GM23338 (cell line): ENCODE data around the gene EXOC3. TPM values are rescaled to one million over a fixed set of nuclear protein-coding genes. Genes with fewer than 3 reads are reported as not detected.

Experiments used
- ATAC-seq: fragments of 200-7000 bp; cut with Tn5 transposase; 3 replicates; pipeline ENCODE4 v1.9.1; 2020
- DNase-seq: peaks from one replicate; pipeline ENCODE4 v3.0.0-alpha.2; 2015; ENCODE audit warnings: low spot score
- H2AFZ ChIP-seq: fragments of 200-600 bp; sonication (generic); 2 replicates; pipeline ENCODE4 v1.8.0; 2016; ENCODE audit warnings: antibody characterized with exemption, mild to moderate bottlenecking, moderate library complexity
- H3F3A ChIP-seq: fragments of 200-600 bp; sonication (generic); replicated peaks from 2 replicates; pipeline ENCODE4 v1.8.0; 2017; ENCODE audit warnings: antibody characterized with exemption, mixed run types, low read depth
- H3K27ac ChIP-seq: fragments of 200-600 bp; sonication (generic); 2 replicates; pipeline ENCODE4 v1.6.1; 2016; ENCODE audit warnings: low read depth
- H3K27me3 ChIP-seq: fragments of 200-600 bp; sonication (generic); 2 replicates; pipeline ENCODE4 v1.8.0; 2016; ENCODE audit warnings: mild to moderate bottlenecking, mixed run types, moderate library complexity; ENCODE audit not compliant: insufficient read depth
- H3K36me3 ChIP-seq: fragments of 200-600 bp; sonication (generic); 2 replicates; pipeline ENCODE4 v1.8.0; 2016; ENCODE audit warnings: mild to moderate bottlenecking; ENCODE audit not compliant: insufficient read depth
- H3K4me1 ChIP-seq: fragments of 200-600 bp; sonication (generic); 2 replicates; pipeline ENCODE4 v1.8.0; 2016; ENCODE audit warnings: mild to moderate bottlenecking, moderate library complexity; ENCODE audit not compliant: insufficient read depth
- H3K4me2 ChIP-seq: fragments of 200-600 bp; sonication (generic); 2 replicates; pipeline ENCODE4 v1.7.1; 2017; ENCODE audit warnings: mixed run types
- H3K4me3 ChIP-seq: fragments of 200-600 bp; sonication (generic); 2 replicates; pipeline ENCODE4 v1.6.1; 2016; ENCODE audit warnings: mixed run types
- H3K79me2 ChIP-seq: fragments of 200-600 bp; sonication (generic); replicated peaks from 2 replicates; pipeline ENCODE4 v1.8.0; 2017; ENCODE audit warnings: mild to moderate bottlenecking; ENCODE audit not compliant: insufficient read depth
- H3K9me2 ChIP-seq: fragments of 200-600 bp; sonication (generic); 2 replicates; pipeline ENCODE4 v1.8.0; 2017; ENCODE audit not compliant: insufficient read depth
- H4K20me1 ChIP-seq: fragments of 200-600 bp; sonication (generic); replicated peaks from 2 replicates; pipeline ENCODE4 v1.8.0; 2017; ENCODE audit warnings: mild to moderate bottlenecking; ENCODE audit not compliant: insufficient read depth
- H3K27ac Mint-ChIP-seq: 2 replicates; pipeline ENCODE4 v1.8.0; 2020; ENCODE audit warnings: inconsistent platforms, mild to moderate bottlenecking, moderate library complexity, mixed read lengths
- H3K27me3 Mint-ChIP-seq: 3 replicates; pipeline ENCODE4 v1.8.0; 2022; ENCODE audit warnings: low read depth, mild to moderate bottlenecking, moderate library complexity, mixed read lengths, inconsistent platforms; ENCODE audit not compliant: insufficient read depth, poor library complexity
- H3K36me3 Mint-ChIP-seq: 3 replicates; pipeline ENCODE4 v1.8.0; 2021; ENCODE audit warnings: low read depth, mild to moderate bottlenecking, inconsistent platforms, moderate library complexity, mixed read lengths
- H3K4me1 Mint-ChIP-seq: 3 replicates; pipeline ENCODE4 v1.8.0; 2020; ENCODE audit warnings: mild to moderate bottlenecking, inconsistent platforms, mixed read lengths
- H3K4me3 Mint-ChIP-seq: 3 replicates; pipeline ENCODE4 v1.8.0; 2021; ENCODE audit warnings: moderate library complexity, mild to moderate bottlenecking, inconsistent platforms, mixed read lengths
- H3K9me3 Mint-ChIP-seq: 3 replicates; pipeline ENCODE4 v1.8.0; 2020; ENCODE audit warnings: moderate library complexity, mild to moderate bottlenecking, inconsistent platforms, mixed read lengths
- CREB1 ChIP-seq: fragments of 250-450 bp; sonication (Bioruptor Pico); IDR thresholded peaks from 2 replicates; pipeline ENCODE4 v1.5.0; 2020; ENCODE audit warnings: low read depth, mild to moderate bottlenecking, moderate library complexity
- EZH2 ChIP-seq: fragments of 200-600 bp; sonication (generic); IDR thresholded peaks from one replicate; pipeline ENCODE4 v1.8.0; 2017; ENCODE audit warnings: antibody characterized with exemption, mild to moderate bottlenecking, low read depth; ENCODE audit not compliant: unreplicated experiment
- JUNB ChIP-seq: IDR thresholded peaks from one replicate; pipeline ENCODE4 v1.6.1; 2016; ENCODE audit warnings: antibody characterized with exemption; ENCODE audit not compliant: unreplicated experiment
- POLR2AphosphoS5 ChIP-seq: IDR thresholded peaks from 2 replicates; pipeline ENCODE4 v1.6.1; 2016; ENCODE audit warnings: antibody characterized with exemption, low read depth
- STAT1 ChIP-seq: IDR thresholded peaks from one replicate; pipeline ENCODE4 v1.6.1; 2016; ENCODE audit warnings: antibody characterized with exemption; ENCODE audit not compliant: unreplicated experiment
- ZNF114 ChIP-seq: fragments of 250-450 bp; sonication (Bioruptor Pico); IDR thresholded peaks from 2 replicates; pipeline ENCODE4 v1.5.0; 2020; ENCODE audit warnings: mild to moderate bottlenecking, moderate library complexity
- ZNF331 ChIP-seq: fragments of 250-450 bp; sonication (Bioruptor Pico); IDR thresholded peaks from 2 replicates; pipeline ENCODE4 v1.5.0; 2020; ENCODE audit warnings: low read depth, mild to moderate bottlenecking, moderate library complexity
- polyA plus RNA-seq: library from polyadenylated mRNA; unstranded; fragments of >200 nt; fragmentation: Nextera tagmentation; extraction: Ambion mirVana; gene quantifications from 2 replicates; pipeline ENCODE4 v1.2.1, GENCODE V29; 2016
- total RNA-seq: library from RNA; depleted of rRNA; stranded (reverse); fragments of >200 nt; shearing (Covaris generic); gene quantifications from 2 replicates; pipeline ENCODE4 v1.2.3, GENCODE V29; 2014
- TF ChIP-seq, protein P1 (sequence below), 2 experiments: fragments of 200-600 bp in 1 of 2; sonication (generic) in 1 of 2; conservative IDR thresholded peaks; 2 replicates each; pipeline versions ENCODE4 v1.5.1 to v1.6.1; 2016 to 2017; ENCODE audit warnings: antibody characterized with exemption in 2 of 2, low read depth in 2 of 2, mild to moderate bottlenecking in 2 of 2, moderate library complexity in 1 of 2
- TF ChIP-seq, protein P2 (sequence below): fragments of 250-450 bp; sonication (Bioruptor Pico); IDR thresholded peaks from 2 replicates; pipeline ENCODE4 v1.5.0; 2020; ENCODE audit warnings: mild to moderate bottlenecking, moderate library complexity
- TF ChIP-seq, protein P3 (sequence below): IDR thresholded peaks from one replicate; pipeline ENCODE4 v1.6.1; 2018; ENCODE audit warnings: antibody characterized with exemption; ENCODE audit not compliant: unreplicated experiment

EXOC3 gene
- total and polyA plus RNA-seq, 2 experiments from 2014 or later, result 13.4 to 31.6 TPM

DNA sequence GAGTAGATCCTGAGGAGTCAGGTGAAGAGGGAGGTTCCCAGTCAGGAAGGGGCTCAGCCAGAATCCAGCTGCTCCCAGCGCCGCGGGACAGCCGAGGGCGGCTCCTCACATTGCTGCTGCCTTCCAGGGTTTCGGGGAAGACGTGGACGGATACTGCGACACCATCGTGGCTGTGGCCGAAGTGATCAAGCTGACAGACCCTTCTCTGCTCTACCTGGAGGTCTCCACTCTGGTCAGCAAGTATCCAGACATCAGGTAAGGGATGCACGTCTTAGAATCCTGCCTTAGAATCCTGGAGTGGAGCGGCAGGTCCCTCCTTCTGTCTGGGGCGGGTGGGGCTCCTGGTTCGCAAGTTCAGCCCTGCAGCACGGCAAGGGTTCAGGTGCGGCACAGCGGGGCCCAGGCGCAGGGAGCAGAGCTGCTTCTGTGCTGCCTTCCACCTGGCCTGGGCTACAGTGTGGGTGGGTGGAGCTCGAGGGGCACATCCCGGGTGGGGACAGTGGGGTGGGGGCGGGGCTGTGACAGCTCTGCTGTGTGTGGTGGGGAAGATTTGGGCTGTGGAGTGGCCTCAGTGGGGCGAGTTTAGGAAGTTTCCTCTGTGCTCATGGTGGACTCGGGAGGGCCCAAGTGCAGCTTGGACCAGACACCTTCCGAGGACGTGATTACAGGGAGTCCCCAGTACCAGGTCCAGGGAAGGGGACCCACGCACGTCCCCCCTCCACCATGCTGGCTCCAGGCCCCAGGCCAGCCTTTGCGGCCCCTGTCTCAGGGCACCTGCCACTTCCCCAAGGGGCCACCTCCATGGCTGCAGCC is 22.8 kb downstream of the EXOC3 start:
- Histone ChIP-seq H3K4me3 (no peak overlapping the region), H4K20me1 (peaks cover 6% of the 10 kb centered on the region; the same call in 1 of the 2 replicates), H3K27me3 (no peaks in the 10 kb centered on the region), H3K9me2 (no peaks in the 10 kb centered on the region), H3K4me1 (no peaks in the 10 kb centered on the region), H3K79me2 (no peaks in the 10 kb centered on the region), H3F3A (no peaks in the 10 kb centered on the region), H3K27ac (no peak overlapping the region), H3K4me2 (no peak overlapping the region), H3K36me3 (peaks cover 16% of the 10 kb centered on the region; the same call in 1 of the 2 replicates), H2AFZ (no peak overlapping the region)
- Mint-ChIP-seq H3K4me1 (no peaks in the 10 kb centered on the region), H3K27ac (no peak overlapping the region), H3K4me3 (no peak overlapping the region), H3K36me3 (peaks cover 16% of the 10 kb centered on the region; the same call in 2 of the 3 replicates), H3K9me3 (no peaks in the 10 kb centered on the region), H3K27me3 (peaks cover 10% of the 10 kb centered on the region)
- no peak for ATAC-seq
- TF ChIP-seq CREB1 (CRISPR knock-in tag) (no peak), POLR2AphosphoS5 (no peak), EZH2 (no peak), JUNB (no peak), ZNF331 (no peak), STAT1 (no peak), ZNF114 (no peak)
- TF ChIP-seq, protein P1, sequence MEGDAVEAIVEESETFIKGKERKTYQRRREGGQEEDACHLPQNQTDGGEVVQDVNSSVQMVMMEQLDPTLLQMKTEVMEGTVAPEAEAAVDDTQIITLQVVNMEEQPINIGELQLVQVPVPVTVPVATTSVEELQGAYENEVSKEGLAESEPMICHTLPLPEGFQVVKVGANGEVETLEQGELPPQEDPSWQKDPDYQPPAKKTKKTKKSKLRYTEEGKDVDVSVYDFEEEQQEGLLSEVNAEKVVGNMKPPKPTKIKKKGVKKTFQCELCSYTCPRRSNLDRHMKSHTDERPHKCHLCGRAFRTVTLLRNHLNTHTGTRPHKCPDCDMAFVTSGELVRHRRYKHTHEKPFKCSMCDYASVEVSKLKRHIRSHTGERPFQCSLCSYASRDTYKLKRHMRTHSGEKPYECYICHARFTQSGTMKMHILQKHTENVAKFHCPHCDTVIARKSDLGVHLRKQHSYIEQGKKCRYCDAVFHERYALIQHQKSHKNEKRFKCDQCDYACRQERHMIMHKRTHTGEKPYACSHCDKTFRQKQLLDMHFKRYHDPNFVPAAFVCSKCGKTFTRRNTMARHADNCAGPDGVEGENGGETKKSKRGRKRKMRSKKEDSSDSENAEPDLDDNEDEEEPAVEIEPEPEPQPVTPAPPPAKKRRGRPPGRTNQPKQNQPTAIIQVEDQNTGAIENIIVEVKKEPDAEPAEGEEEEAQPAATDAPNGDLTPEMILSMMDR (conservative IDR thresholded peaks at IDR 0.05; ENCODE audit: low read depth in 2 of 2), result no peak
- TF ChIP-seq, protein P2, sequence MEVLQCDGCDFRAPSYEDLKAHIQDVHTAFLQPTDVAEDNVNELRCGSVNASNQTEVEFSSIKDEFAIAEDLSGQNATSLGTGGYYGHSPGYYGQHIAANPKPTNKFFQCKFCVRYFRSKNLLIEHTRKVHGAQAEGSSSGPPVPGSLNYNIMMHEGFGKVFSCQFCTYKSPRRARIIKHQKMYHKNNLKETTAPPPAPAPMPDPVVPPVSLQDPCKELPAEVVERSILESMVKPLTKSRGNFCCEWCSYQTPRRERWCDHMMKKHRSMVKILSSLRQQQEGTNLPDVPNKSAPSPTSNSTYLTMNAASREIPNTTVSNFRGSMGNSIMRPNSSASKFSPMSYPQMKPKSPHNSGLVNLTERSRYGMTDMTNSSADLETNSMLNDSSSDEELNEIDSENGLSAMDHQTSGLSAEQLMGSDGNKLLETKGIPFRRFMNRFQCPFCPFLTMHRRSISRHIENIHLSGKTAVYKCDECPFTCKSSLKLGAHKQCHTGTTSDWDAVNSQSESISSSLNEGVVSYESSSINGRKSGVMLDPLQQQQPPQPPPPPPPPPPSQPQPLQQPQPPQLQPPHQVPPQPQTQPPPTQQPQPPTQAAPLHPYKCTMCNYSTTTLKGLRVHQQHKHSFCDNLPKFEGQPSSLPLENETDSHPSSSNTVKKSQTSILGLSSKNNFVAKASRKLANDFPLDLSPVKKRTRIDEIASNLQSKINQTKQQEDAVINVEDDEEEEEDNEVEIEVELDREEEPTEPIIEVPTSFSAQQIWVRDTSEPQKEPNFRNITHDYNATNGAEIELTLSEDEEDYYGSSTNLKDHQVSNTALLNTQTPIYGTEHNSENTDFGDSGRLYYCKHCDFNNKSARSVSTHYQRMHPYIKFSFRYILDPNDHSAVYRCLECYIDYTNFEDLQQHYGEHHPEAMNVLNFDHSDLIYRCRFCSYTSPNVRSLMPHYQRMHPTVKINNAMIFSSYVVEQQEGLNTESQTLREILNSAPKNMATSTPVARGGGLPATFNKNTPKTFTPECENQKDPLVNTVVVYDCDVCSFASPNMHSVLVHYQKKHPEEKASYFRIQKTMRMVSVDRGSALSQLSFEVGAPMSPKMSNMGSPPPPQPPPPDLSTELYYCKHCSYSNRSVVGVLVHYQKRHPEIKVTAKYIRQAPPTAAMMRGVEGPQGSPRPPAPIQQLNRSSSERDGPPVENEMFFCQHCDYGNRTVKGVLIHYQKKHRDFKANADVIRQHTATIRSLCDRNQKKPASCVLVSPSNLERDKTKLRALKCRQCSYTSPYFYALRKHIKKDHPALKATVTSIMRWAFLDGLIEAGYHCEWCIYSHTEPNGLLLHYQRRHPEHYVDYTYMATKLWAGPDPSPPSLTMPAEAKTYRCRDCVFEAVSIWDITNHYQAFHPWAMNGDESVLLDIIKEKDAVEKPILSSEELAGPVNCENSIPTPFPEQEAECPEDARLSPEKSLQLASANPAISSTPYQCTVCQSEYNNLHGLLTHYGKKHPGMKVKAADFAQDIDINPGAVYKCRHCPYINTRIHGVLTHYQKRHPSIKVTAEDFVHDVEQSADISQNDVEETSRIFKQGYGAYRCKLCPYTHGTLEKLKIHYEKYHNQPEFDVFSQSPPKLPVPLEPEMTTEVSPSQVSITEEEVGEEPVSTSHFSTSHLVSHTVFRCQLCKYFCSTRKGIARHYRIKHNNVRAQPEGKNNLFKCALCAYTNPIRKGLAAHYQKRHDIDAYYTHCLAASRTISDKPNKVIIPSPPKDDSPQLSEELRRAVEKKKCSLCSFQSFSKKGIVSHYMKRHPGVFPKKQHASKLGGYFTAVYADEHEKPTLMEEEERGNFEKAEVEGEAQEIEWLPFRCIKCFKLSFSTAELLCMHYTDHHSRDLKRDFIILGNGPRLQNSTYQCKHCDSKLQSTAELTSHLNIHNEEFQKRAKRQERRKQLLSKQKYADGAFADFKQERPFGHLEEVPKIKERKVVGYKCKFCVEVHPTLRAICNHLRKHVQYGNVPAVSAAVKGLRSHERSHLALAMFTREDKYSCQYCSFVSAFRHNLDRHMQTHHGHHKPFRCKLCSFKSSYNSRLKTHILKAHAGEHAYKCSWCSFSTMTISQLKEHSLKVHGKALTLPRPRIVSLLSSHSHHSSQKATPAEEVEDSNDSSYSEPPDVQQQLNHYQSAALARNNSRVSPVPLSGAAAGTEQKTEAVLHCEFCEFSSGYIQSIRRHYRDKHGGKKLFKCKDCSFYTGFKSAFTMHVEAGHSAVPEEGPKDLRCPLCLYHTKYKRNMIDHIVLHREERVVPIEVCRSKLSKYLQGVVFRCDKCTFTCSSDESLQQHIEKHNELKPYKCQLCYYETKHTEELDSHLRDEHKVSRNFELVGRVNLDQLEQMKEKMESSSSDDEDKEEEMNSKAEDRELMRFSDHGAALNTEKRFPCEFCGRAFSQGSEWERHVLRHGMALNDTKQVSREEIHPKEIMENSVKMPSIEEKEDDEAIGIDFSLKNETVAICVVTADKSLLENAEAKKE (CRISPR knock-in tag), result no peak
- TF ChIP-seq, protein P3, sequence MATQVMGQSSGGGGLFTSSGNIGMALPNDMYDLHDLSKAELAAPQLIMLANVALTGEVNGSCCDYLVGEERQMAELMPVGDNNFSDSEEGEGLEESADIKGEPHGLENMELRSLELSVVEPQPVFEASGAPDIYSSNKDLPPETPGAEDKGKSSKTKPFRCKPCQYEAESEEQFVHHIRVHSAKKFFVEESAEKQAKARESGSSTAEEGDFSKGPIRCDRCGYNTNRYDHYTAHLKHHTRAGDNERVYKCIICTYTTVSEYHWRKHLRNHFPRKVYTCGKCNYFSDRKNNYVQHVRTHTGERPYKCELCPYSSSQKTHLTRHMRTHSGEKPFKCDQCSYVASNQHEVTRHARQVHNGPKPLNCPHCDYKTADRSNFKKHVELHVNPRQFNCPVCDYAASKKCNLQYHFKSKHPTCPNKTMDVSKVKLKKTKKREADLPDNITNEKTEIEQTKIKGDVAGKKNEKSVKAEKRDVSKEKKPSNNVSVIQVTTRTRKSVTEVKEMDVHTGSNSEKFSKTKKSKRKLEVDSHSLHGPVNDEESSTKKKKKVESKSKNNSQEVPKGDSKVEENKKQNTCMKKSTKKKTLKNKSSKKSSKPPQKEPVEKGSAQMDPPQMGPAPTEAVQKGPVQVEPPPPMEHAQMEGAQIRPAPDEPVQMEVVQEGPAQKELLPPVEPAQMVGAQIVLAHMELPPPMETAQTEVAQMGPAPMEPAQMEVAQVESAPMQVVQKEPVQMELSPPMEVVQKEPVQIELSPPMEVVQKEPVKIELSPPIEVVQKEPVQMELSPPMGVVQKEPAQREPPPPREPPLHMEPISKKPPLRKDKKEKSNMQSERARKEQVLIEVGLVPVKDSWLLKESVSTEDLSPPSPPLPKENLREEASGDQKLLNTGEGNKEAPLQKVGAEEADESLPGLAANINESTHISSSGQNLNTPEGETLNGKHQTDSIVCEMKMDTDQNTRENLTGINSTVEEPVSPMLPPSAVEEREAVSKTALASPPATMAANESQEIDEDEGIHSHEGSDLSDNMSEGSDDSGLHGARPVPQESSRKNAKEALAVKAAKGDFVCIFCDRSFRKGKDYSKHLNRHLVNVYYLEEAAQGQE, result no peak
- DNase-seq, result no peak
